Peyer's patch (tissue), 4 donors: ENCODE results near the gene DNAJC17.

Source experiments
- POLR2A ChIP-seq, 2 donors: fragments of 450-650 bp; IDR thresholded peaks; one replicate each; pipeline ENCODE4 v1.5.1; 2017; ENCODE audit warnings: antibody characterized with exemption in 2 of 2, mild to moderate bottlenecking in 2 of 2, moderate library complexity in 2 of 2
- TF ChIP-seq, protein P1 (sequence below), 6 experiments: fragments of 450-650 bp in 4 of 6; fragments of 200-600 bp in 2 of 6; sonication (generic) in 1 of 6; IDR thresholded peaks; one replicate each; pipeline ENCODE4 v1.5.1; 2017 to 2019; ENCODE audit warnings: antibody characterized with exemption in 6 of 6, mild to moderate bottlenecking in 3 of 6, moderate library complexity in 1 of 6

- TF ChIP-seq, protein P1, sequence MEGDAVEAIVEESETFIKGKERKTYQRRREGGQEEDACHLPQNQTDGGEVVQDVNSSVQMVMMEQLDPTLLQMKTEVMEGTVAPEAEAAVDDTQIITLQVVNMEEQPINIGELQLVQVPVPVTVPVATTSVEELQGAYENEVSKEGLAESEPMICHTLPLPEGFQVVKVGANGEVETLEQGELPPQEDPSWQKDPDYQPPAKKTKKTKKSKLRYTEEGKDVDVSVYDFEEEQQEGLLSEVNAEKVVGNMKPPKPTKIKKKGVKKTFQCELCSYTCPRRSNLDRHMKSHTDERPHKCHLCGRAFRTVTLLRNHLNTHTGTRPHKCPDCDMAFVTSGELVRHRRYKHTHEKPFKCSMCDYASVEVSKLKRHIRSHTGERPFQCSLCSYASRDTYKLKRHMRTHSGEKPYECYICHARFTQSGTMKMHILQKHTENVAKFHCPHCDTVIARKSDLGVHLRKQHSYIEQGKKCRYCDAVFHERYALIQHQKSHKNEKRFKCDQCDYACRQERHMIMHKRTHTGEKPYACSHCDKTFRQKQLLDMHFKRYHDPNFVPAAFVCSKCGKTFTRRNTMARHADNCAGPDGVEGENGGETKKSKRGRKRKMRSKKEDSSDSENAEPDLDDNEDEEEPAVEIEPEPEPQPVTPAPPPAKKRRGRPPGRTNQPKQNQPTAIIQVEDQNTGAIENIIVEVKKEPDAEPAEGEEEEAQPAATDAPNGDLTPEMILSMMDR (IDR thresholded peaks at IDR 0.05) = no peak
- no peak for TF ChIP-seq POLR2A (IDR thresholded peaks at IDR 0.05)
Observed at GRCh38 chr15:40773496-40773895, 33.8 kb downstream of the DNAJC17 start.
